GM18511 (cell line): ENCODE data around the gene USP20.

Experiments used
- ATAC-seq: cut with Tn5 transposase; IDR thresholded peaks from one replicate; pipeline ENCODE4 v1.9.1; 2021; ENCODE audit warnings: mild to moderate bottlenecking, moderate library complexity; ENCODE audit not compliant: unreplicated experiment

The USP20 gene

GRCh38 chr9:129910628-129911567 lies 75.6 kb downstream of the USP20 start:
- no peak for ATAC-seq

- no peak for ATAC-seq
Measured at GRCh38 chr9:129914051-129914450, 78.8 kb downstream of the USP20 start.

- no peak for ATAC-seq
Measured at GRCh38 chr9:129916707-129917106, 81.4 kb downstream of the USP20 start.

- no peak for ATAC-seq
Measured at GRCh38 chr9:129918296-129918950, 83.2 kb downstream of the USP20 start.

GRCh38 chr9:129919277-129919676 lies 84.0 kb downstream of the USP20 start:
- ATAC-seq, result no peak

GRCh38 chr9:129919841-129920240 lies 84.6 kb downstream of the USP20 start:
- ATAC-seq, result no peak

- no peak for ATAC-seq
Measured at GRCh38 chr9:129921905-129922304, 86.6 kb downstream of the USP20 start.

GRCh38 chr9:129923589-129923988 lies 88.3 kb downstream of the USP20 start:
- ATAC-seq, result no peak

GRCh38 chr9:129929496-129930125 lies 94.4 kb downstream of the USP20 start:
- ATAC-seq, result no peak

- no peak for ATAC-seq
Measured at GRCh38 chr9:129930743-129931142, 95.5 kb downstream of the USP20 start.
